Measurements from ENCODE around the gene AIPL1.
A peak's percentile ranks its signal among the peaks of the same experiment; 100 is the strongest.
"Not testable (repeated sequence)": the region's sequence is repeated elsewhere in the genome, so short reads cannot be mapped to it uniquely, and the experiment has no call there.

The AIPL1 gene, protein sequence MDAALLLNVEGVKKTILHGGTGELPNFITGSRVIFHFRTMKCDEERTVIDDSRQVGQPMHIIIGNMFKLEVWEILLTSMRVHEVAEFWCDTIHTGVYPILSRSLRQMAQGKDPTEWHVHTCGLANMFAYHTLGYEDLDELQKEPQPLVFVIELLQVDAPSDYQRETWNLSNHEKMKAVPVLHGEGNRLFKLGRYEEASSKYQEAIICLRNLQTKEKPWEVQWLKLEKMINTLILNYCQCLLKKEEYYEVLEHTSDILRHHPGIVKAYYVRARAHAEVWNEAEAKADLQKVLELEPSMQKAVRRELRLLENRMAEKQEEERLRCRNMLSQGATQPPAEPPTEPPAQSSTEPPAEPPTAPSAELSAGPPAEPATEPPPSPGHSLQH

DNA sequence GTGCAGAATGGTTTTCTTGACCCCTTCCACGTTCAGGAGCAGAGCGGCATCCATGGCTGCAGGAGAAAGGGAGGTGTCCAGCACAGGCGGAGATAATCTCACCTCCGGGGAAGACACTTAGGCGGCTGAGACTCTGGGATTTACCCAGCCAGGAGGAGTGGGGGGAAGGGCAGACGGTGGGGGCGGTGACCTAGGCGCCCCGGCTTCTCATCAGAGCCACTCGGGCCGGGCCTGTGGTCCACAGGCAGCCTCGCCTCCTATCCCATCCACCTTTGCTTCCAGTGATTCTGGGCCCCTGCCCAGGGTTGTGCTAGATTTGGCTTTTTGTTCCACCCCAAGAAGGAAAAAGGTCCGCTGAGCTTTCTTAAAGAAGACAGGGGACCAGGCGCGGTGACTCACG is at the start of gene AIPL1:
TSS of gene AIPL1 (minus strand) at position 71 of the 400 bp plus-strand sequence. CDS start at position 54, 17 bp downstream.
- no peak for DNase-seq

DNA sequence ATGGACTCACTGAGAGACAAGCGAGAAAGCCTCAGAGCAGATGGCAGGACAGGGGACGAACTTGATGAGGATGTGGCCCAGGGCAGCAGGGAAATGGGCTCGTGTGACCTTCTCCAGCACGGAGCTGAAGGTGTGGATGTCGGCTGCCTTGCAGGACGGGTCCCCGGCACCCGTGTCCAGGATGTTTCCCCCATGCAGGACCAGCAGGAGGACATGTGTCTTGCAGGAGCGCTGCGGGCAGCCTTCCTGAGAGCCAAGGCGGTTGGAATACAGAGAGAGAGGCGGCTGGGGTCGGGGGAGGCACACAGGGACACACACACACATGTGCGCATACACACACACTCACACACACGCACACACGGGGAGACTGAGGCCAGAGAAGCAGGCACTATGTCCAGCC is 48.6 kb upstream of the AIPL1 start:
- DNase-seq, result no peak

DNA sequence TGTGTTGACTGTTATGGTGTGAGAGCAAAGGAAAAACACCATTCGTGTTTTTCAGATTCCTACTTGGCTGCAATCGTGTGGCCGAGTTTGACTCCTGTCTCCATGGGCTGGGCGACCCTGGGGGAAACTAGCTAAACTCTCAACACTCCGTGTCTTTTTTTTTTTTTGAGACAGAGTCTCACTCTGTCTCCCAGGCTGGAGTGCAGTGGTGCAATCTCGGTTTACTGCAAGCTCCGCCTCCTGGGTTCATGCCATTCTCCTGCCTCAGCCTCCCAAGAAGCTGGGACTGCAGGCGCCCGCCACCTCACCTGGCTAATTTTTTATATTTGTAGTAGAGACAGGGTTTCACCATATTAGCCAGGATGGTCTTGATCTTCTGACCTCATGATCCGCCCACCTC is 47.9 kb upstream of the AIPL1 start:
- DNase-seq, result not testable (repeated sequence)

- DNase-seq, result no peak
These were observed 47.2 kb upstream of the AIPL1 start for GRCh38 chr17:6482105-6482455.

DNA sequence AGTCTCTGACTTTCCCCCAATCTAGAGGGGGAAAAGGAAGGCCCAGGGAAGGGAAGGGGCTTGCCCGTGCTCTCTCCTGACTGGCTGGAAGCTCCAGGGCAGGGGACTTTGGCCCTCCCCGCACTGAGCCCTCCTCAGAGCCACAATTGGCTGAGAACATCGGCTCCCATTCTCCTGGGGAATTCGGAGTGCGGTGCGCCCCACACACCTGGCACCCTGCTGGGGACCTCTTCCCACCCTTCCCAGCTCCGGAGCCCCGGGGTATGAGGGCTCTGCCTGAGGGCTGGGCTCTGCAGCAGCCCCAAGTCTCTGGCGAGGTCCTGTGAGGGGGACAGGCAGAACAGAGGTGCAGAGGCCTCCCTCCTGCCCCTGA is 45.4 kb upstream of the AIPL1 start:
- no peak for DNase-seq

GRCh38 chr17:6479622-6480302 is 44.8 kb upstream of the AIPL1 start:
- no peak for DNase-seq

GRCh38 chr17:6478486-6478885 is 43.6 kb upstream of the AIPL1 start:
- no peak for DNase-seq

DNA sequence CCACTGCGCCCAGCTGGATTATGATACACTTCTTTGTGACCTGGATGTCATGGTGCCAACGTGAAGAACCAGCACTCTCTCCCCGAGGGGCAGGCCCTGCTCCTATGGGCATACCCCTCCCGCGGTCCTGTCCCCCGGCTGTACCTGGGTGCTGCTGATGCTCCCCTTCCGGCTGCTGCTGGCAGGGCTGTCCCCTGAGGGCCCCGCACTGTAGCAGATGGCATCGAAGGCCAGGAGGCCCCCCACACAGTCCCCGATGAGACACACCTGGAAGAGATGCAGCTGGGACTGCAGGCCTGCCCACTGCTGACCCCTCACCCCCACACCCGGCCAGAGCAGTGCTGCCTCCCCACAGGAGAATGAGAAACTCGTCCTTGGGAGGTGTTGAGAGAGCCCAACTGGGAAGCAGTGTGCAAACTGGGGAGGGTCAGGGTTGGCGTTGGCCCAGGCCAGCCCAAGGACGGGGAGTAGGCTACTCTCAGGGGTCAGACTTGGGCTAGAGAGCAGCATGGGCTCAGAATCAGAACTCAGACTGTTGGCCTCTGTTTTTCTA is 43.0 kb upstream of the AIPL1 start:
- no peak for DNase-seq

GRCh38 chr17:6476810-6477179 is 41.9 kb upstream of the AIPL1 start:
- DNase-seq, result peak; percentile 31

DNA sequence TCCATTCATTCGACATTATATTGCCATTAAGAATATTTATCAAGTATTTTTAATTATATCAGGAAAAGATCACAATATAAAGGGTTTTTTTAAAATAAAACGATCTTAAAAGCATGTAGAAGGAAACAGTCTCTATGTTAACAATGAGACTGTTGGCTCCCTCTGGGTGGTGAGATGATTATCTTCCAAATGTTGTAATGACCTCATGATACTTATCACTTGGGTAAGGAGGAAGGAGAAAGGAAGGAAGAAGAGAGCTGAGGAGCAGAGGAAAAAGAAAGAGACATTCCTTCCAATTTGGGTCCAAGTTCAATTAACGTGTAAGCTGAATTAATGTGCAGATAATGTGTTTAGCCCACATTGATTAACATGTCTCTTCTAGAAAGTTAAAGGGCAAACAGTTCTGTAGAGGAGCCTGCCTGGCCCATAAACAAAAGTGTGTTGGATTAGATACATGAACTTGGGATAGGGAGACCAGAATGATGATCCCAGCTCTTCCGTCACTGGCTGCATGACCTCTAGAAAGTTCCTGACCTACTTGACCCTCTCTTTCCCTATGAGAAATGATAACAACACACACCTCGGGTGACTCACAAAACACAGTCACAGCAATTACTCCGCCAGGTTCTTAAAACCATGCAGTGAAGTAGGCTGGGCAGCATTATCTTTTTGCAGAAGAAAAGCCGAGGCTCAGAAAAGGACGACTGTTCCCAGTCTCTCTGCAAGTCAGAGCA is 41.3 kb upstream of the AIPL1 start:
- no peak for DNase-seq

DNA sequence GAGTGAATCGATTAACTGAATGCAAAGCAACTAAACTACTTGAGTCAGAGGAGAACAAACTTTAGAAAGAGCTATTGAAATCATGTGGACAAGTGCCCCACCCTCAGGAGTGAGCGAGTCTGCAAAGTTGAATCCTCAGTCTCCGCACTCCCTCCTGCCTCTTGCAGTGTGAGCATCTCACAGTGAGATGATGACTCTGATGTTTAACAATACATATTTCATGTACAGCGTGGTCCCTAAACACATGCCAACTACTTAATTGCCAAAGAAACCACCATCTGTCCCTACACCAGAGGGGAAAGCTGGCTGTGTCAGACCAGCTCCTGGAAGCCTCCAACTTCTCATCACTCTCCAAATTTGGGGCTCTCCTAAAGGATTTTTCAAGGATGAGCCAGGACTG is 40.5 kb upstream of the AIPL1 start:
- no peak for DNase-seq

- no peak for DNase-seq
These were observed 40.0 kb upstream of the AIPL1 start for GRCh38 chr17:6474906-6475305.

DNA sequence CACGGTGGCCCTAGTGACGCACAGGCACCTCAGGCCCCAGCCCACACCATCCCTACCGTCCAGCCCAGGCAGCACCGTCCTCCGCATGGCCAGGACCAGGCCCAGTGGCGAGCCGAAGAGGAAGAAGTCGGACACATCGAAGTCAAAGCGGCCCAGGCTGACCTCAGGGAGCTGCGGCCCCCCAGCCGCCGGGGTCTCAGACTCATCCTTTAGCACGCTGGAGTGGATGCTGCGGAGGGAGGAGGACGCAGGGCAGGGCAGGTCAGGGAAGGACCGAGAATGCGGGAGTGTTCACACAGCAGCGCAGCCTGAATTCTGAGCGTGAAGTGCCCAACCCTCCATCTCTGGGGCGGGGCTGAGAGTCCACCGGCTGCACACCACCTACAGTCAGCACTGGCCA is 39.5 kb upstream of the AIPL1 start:
- DNase-seq, result no peak

DNA sequence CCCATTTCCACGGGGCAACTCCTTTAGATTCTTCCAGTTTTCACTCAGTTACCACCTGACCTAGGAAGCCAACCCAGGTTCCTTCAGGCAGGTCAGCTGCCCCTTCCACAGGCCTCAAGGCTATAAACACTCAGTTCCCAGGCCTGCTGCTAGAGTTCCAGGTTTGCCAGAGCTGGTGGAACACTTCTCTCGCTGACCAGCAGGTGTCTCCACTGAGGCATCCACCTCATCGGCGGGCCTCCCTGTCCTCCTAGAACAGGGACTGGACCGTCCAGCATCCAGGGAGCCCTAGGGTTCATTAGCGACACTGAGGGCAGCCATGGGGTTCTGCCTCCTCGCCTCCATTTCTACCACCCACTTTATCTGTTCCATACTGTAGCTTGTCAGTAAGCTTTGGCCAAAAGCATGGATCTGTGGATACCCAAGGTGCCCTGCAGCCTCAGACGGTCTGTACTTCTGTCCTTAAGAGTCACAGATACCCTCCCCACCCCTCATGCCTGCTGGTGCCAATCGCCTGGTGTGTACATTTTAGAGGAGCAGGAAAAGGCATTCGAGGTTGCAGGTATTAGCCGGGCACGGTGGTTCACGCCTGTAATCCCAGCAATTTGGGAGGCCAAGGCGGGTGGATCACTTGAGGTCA is 38.3 kb upstream of the AIPL1 start:
- DNase-seq, result peak; percentile 85

GRCh38 chr17:6472517-6472916 is 37.6 kb upstream of the AIPL1 start:
- no peak for DNase-seq

DNA sequence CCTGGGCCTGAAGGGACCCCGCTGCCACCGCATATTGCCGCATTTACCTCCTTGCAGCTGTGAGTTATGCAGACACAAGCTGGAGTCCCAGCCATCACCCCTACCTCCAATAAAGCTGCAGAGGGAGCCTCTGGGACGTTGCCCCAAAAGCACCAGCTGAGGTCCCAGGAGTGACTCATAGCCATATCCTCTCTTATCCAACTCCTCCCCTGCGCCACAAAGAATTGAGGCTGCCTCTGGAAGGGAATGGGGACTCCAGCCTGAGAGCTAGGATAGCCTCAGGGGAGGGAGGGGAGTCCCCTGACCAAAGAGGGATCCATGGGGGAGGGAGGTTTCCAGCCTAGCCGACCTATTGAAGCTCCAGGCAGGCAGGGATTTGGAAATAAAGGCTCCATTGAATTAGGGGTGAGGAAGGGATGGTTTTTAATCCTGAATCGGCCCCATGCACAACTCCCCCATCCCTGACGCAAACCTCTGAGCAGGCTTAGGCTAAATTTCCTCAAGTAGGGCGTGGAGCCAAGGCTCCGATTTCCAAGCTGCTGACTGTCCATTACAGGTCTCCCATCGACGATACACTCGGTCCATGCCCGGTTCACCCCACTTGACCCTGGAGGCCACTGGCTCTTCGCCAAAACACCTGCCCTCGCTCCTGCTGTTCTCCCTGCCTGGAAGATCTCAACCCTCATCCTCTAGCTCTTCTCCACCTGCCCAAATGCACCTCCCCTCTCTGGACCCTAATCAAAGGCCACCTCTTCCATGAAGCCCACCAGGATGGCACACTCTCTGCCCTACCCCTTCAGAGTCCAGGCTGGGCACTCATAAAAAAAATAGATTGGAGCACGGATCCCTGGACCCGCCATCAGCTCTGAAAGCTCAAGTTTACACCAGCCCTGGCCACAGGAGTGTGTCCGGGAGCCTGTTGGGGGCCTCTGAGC is 36.9 kb upstream of the AIPL1 start:
- DNase-seq, result no peak

- DNase-seq, result no peak
These were observed 36.0 kb upstream of the AIPL1 start for GRCh38 chr17:6470751-6471521.

GRCh38 chr17:6470146-6470718 is 35.3 kb upstream of the AIPL1 start:
- DNase-seq, result no peak

GRCh38 chr17:6468051-6468790 is 33.3 kb upstream of the AIPL1 start:
- no peak for DNase-seq

GRCh38 chr17:6467567-6467966 is 32.6 kb upstream of the AIPL1 start:
- DNase-seq, result no peak
